ENCODE data around the gene CAPNS1. TPM values are rescaled to one million over a fixed set of nuclear protein-coding genes. Genes with fewer than 3 reads are reported as not detected.

Gene CAPNS1
- total and polyA plus RNA-seq, 9 of the 15 experiments (the other 6 are each of a cell fraction or from before 2014, with no cell fraction given): 77.9 to 576 (median 258) TPM

GRCh38 chr19:36106441-36106840 lies 33.4 kb upstream of the CAPNS1 start:
- Histone ChIP-seq H3K9ac (ENCODE audit: insufficient read depth in 1 of 2, low read depth in 2 of 2, low read length in 2 of 2) (no peak overlapping the region), H3K9me1 (ENCODE audit: control insufficient read depth, insufficient read depth, low read length) (peaks cover 8% of the 10 kb centered on the region), H3K4me2 (ENCODE audit: insufficient read depth, low read length) (no peak overlapping the region), H4K20me1 (replicated peaks; ENCODE audit: control insufficient read depth, insufficient read depth, low read length) (no peaks in the 10 kb centered on the region; the same call in 1 of the 2 replicates), H2AFZ (ENCODE audit: low read depth, low read length) (no peak overlapping the region), H3K4me1 (replicated peaks in 1 of 2; ENCODE audit: control insufficient read depth in 2 of 2, insufficient read depth in 2 of 2, low read length in 2 of 2) (peaks cover 15 to 45% of the 10 kb centered on the region in 2 experiments; a peak in 4 of 5 replicates), H3K4me3 (no peak overlapping the region), H3K27me3 (ENCODE audit: control insufficient read depth in 2 of 2, insufficient read depth in 2 of 2, low read length in 2 of 2) (no peaks in the 10 kb centered on the region), H3K79me2 (ENCODE audit: control insufficient read depth, insufficient read depth, low read length) (no peaks in the 10 kb centered on the region), H3K36me3 (ENCODE audit: control insufficient read depth, insufficient read depth, low read length) (peaks cover 56% of the 10 kb centered on the region), H3K27ac (ENCODE audit: extremely low read depth, low read depth, low read length) (no peak overlapping the region), H3K9me3 (replicated peaks; ENCODE audit: control insufficient read depth, insufficient read depth, low read depth, low read length) (no peaks in the 10 kb centered on the region)
- TF ChIP-seq HMGN3 (IDR thresholded peaks at IDR 0.05; ENCODE audit: borderline replicate concordance, extremely low read depth, insufficient read length, low read depth, low read length): no peak
- TF ChIP-seq POLR2G (IDR thresholded peaks at IDR 0.05; ENCODE audit: low read depth, low read length): peak; percentile 21; the same call in 1 of the 2 replicates
- TF ChIP-seq ZNF57 (CRISPR knock-in tag; IDR thresholded peaks at IDR 0.05): no peak
- ChIA-PET CTCF (ENCODE audit: low intra/inter-chr PET ratio) (no interaction called here), POLR2A (interaction anchor here (1.0 kb wide), 1 partner anchor 9 kb away, joined by 3 read pairs; the partner anchor contains the start of gene TBCB)
- in situ Hi-C loops (cut with MboI) (no loop called here), intact Hi-C loops (cut with micrococcal nuclease) (no loop called here)
- DNase-seq (ENCODE audit: extremely low read depth in 1 of 4, low spot score in 3 of 4) (no peak), FAIRE-seq (no peak), ATAC-seq (no peak)
- 75% methylated on average over 6 of the region's 6 CpGs for WGBS (ENCODE audit: insufficient coverage, low coverage, missing lambda C conversion rate)
- no TSS peak for BruUV-seq (replicated peaks)

- Histone ChIP-seq H2AFZ (ENCODE audit: low read depth, low read length) (no peak overlapping the region), H3K27ac (ENCODE audit: extremely low read depth, low read depth, low read length) (no peak overlapping the region; the same call in 2 of the 3 replicates), H3K9ac (ENCODE audit: insufficient read depth in 1 of 2, low read depth in 2 of 2, low read length in 2 of 2) (no peak overlapping the region), H4K20me1 (replicated peaks; ENCODE audit: control insufficient read depth, insufficient read depth, low read length) (no peaks in the 10 kb centered on the region; the same call in 1 of the 2 replicates), H3K79me2 (ENCODE audit: control insufficient read depth, insufficient read depth, low read length) (no peaks in the 10 kb centered on the region), H3K9me3 (replicated peaks; ENCODE audit: control insufficient read depth, insufficient read depth, low read depth, low read length) (no peaks in the 10 kb centered on the region), H3K27me3 (ENCODE audit: control insufficient read depth in 2 of 2, insufficient read depth in 2 of 2, low read length in 2 of 2) (no peaks in the 10 kb centered on the region), H3K4me3 (no peak overlapping the region), H3K4me1 (replicated peaks in 1 of 2; ENCODE audit: control insufficient read depth in 2 of 2, insufficient read depth in 2 of 2, low read length in 2 of 2) (peaks cover 15 to 40% of the 10 kb centered on the region in 2 experiments; a peak in 4 of 5 replicates), H3K4me2 (ENCODE audit: insufficient read depth, low read length) (no peak overlapping the region), H3K36me3 (ENCODE audit: control insufficient read depth, insufficient read depth, low read length) (peaks cover 54% of the 10 kb centered on the region), H3K9me1 (ENCODE audit: control insufficient read depth, insufficient read depth, low read length) (peaks cover 8% of the 10 kb centered on the region)
- CTCF ChIA-PET (ENCODE audit: low intra/inter-chr PET ratio): no interaction called here
- FAIRE-seq (no peak), ATAC-seq (no peak), DNase-seq (ENCODE audit: extremely low read depth in 1 of 4, low spot score in 3 of 4) (no peak)
- no TSS peak for BruUV-seq (replicated peaks)
- intact Hi-C loops (cut with micrococcal nuclease) (no loop called here), in situ Hi-C loops (cut with MboI) (no loop called here)
- POLR2A ChIA-PET: no interaction called here
- WGBS (ENCODE audit: insufficient coverage, low coverage, missing lambda C conversion rate): 80% methylated on average over 3 of the region's 5 CpGs
- TF ChIP-seq, protein P1, sequence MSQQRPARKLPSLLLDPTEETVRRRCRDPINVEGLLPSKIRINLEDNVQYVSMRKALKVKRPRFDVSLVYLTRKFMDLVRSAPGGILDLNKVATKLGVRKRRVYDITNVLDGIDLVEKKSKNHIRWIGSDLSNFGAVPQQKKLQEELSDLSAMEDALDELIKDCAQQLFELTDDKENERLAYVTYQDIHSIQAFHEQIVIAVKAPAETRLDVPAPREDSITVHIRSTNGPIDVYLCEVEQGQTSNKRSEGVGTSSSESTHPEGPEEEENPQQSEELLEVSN (IDR thresholded peaks at IDR 0.05; ENCODE audit: borderline replicate concordance in 1 of 2, extremely low read depth in 1 of 2, insufficient read depth in 1 of 2, insufficient read length in 1 of 2, low read depth in 1 of 2, low read length in 1 of 2, poor library complexity in 1 of 2, severe bottlenecking in 1 of 2): no peak
- no peak for TF ChIP-seq NR2C1 (IDR thresholded peaks at IDR 0.05)
- 0 out of 2 replicates have a peak, but pooled peaks have one; percentile 27 for TF ChIP-seq NR2C1 (tag; IDR thresholded peaks at IDR 0.05)
- peak; percentile 62; the same call in 1 of the 2 replicates for TF ChIP-seq HDAC8 (tag; IDR thresholded peaks at IDR 0.05)
- peak; percentile 57; the same call in 1 of the 2 replicates for TF ChIP-seq DMBX1 (CRISPR knock-in tag; IDR thresholded peaks at IDR 0.05; ENCODE audit: borderline replicate concordance)
- TF ChIP-seq SMAD4 (CRISPR knock-in tag; conservative IDR thresholded peaks at IDR 0.05): peak; percentile 71
- peak; percentile 47; the same call in 1 of the 2 replicates for TF ChIP-seq CEBPG (CRISPR knock-in tag; IDR thresholded peaks at IDR 0.05)
- peak in 1 of 2 experiments; percentile 60; a peak in 1 of 4 replicates for TF ChIP-seq CEBPG (tag; conservative IDR thresholded peaks at IDR 0.05 in 1 of 2, IDR thresholded peaks at IDR 0.05 in 1 of 2)
These were observed 32.9 kb upstream of the CAPNS1 start for GRCh38 chr19:36106991-36107390.

Measured in K562 (cell line).